ENCODE results near the gene ZFAND5.

Gene ZFAND5, protein sequence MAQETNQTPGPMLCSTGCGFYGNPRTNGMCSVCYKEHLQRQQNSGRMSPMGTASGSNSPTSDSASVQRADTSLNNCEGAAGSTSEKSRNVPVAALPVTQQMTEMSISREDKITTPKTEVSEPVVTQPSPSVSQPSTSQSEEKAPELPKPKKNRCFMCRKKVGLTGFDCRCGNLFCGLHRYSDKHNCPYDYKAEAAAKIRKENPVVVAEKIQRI

GRCh38 chr9:72364679-72365524 lies at the start of gene ZFAND5:
Gene ZFAND5, minus strand, starts transcription at chr9:72365208. Its CDS starts 4,430 bp downstream, at chr9:72360778.
- DNase-seq (ENCODE audit: low spot score): peak; percentile 97

DNA sequence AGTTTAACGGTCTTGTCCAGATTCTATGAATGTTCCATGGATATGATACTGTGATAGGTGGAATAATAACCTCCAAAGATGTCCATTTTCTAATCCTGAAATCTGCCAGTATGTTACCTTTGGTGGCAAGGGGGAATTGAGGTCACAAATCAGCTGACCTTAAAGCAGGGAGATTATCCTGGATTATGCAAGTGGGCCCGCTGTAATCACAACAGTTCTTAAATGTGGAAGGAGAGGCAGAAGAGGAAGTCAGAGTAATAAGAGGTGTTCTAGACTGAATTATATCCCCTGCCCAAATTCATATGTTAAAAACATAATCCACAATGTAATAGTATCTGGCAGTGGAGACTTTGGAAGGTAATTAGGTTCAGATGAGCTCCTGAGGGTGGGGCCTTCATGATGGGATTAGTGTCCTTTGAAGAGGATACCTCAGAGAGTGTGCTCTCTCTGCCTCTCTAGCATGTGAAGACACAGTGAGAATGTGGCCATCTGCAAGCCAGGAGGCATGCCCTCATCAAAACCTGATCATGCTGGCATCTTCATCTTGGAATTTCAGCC lies 47.6 kb upstream of the ZFAND5 start:
- no peak for DNase-seq (ENCODE audit: low spot score)

DNA sequence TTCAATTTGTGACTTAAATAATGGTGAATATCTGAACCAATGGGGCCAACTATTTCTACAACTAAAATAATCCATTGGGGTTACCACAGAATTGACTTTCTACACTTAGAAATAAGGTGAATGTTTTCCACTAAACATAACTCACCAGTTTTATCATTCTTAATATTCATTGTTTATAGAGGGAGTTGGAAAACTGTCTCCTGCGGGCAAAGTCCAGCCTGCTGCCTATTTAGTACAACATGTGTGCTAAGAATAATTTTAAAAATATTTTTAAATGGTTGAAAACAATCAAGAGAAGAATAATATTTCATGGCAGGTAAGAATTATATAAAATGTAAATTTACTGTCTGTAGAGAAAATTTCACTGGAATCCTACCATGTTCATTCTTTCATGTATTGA lies 45.2 kb upstream of the ZFAND5 start:
- no peak for DNase-seq (ENCODE audit: low spot score)

- DNase-seq (ENCODE audit: low spot score): no peak
Observed at GRCh38 chr9:72407114-72407513, 42.1 kb upstream of the ZFAND5 start.

GRCh38 chr9:72402744-72403143 lies 37.7 kb upstream of the ZFAND5 start:
- no peak for DNase-seq (ENCODE audit: low spot score)

- no peak for DNase-seq (ENCODE audit: low spot score)
Observed at GRCh38 chr9:72401396-72401795, 36.4 kb upstream of the ZFAND5 start.

DNA sequence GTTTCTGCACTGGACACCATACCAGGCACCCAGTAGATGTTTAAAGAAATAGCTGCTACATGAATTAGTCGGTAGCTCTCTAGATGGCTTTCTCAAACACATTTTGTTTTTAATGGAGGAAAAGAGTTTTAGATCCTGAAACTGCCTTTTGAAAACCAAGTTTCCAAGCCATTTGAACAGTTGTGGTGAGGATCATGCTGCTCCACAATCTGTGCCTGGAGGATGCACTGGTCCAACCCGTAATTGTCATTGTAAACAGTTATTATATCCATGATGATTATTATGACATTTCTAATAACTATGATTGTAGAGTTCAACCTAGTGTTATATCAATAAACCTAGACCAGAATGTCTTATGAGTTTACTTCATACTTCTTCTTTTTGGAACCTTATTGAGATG lies 35.9 kb upstream of the ZFAND5 start:
- no peak for DNase-seq (ENCODE audit: low spot score)

GRCh38 chr9:72399391-72399790 lies 34.4 kb upstream of the ZFAND5 start:
- no peak for DNase-seq (ENCODE audit: low spot score)

GRCh38 chr9:72396247-72397091 lies 31.5 kb upstream of the ZFAND5 start:
- DNase-seq (ENCODE audit: low spot score): peak; percentile 29

DNA sequence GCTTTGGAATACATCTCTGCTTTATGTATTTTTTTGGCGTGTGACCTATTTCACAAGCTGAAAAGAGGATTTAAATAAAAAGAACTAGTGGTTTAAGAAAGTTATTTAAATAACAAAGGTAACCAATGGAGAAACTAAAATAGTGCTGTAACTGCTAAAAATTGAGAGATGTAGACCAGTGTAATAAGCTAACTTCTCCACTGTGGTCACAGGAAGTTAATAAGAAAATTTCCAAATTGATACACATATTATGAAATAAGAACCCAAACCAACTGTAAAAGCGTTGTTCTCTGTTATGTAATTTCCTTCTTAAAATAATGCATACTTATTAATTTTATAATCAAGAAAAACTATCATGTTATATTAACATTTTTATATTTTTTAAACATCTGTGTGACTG lies 29.1 kb upstream of the ZFAND5 start:
- no peak for DNase-seq (ENCODE audit: low spot score)

DNA sequence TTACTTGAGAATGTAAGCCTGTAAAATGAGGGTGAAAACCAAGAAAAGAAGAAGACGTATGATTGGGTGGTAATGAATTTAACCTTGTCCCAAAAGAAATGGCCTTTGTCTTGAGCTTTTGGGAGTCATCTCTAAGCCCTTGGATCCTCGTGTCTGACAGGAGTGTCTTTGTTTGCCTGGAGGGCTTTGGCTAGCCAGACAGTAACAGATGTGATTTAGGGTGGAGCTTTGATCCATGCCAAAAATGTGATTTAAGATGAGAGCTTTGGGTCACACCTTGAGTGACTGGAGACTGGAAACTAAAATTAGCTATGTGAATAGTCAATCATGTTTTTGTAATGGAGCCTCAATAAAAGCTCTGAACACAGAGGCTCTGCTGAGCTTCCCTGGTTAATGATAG lies 25.9 kb upstream of the ZFAND5 start:
- no peak for DNase-seq (ENCODE audit: low spot score)

DNA sequence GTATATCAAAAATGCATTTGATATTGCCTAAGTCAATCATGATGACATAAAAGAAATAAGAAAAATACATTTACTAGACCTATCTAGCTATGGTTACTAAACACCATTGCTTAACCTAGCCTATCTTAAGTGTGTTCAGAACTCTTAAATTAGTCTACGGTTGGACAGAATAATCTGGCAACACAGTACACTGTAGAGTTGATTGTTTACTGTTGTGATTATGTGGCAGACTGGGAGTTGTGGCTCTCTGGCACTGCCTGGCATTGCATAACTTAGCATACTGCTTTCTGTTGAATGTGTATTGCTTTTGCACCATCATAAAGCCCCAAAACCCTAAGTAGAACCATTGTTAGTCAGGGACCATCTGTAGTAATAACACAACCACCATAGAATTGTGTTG lies 21.2 kb upstream of the ZFAND5 start:
- no peak for DNase-seq (ENCODE audit: low spot score)

- no peak for DNase-seq (ENCODE audit: low spot score)
Observed at GRCh38 chr9:72384710-72385485, 19.9 kb upstream of the ZFAND5 start.

- no peak for DNase-seq (ENCODE audit: low spot score)
Observed at GRCh38 chr9:72383978-72384709, 19.1 kb upstream of the ZFAND5 start.

DNA sequence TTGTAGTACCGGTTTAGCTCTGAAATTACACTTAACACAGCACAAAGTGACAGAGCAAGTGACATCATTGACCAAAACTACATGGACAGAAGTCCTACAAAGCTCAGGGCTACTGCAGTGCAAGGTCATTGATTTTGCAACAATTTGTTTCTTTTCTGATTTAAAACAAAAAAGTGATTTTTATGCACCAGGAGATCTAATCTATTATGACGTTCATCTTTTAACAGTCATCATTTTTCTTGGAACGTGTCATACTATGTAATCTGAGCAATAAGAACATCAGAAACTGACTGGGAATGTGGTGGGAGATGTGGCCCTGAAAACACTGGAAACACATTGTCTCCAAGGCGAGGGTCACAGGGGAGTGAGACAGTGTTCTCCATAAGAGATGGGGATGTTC lies 17.4 kb upstream of the ZFAND5 start:
- no peak for DNase-seq (ENCODE audit: low spot score)

- DNase-seq (ENCODE audit: low spot score): no peak
Observed at GRCh38 chr9:72377041-72377440, 12.0 kb upstream of the ZFAND5 start.

DNA sequence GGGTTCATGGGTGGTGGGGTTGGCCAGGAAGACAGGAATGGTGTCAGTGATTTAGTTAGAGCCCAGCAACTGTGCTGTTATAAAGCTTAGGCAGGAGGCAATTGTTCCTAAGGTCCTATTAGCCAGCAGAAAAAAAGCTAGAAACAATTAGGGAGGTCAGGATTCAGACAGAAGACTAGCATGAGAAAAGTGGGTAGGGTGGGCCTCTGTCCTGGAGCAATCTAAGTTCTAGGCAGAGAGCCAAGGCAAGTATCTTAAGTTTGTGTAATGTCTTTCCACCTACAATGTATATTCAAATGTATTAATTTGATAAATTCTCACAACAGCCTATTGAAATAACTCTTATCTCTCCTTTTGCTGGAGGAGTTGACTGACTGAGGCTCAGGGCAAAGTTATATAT lies 6.1 kb upstream of the ZFAND5 start:
- no peak for DNase-seq (ENCODE audit: low spot score)

GRCh38 chr9:72365525-72366256 lies 683 bp upstream of the ZFAND5 start:
- peak; percentile 85 for DNase-seq (ENCODE audit: low spot score)

- DNase-seq (ENCODE audit: low spot score): peak; percentile 41
Observed at GRCh38 chr9:72363908-72364678, 915 bp downstream of the ZFAND5 start.
